Middle frontal gyrus (tissue), 1 donor: Measurements from ENCODE around the gene CALY.

ENCODE experiments used
- DNase-seq: peaks from one replicate; pipeline ENCODE4 v3.0.0-alpha.2; 2015; ENCODE audit warnings: low spot score; ENCODE audit errors: extremely low spot score

CALY gene

DNA sequence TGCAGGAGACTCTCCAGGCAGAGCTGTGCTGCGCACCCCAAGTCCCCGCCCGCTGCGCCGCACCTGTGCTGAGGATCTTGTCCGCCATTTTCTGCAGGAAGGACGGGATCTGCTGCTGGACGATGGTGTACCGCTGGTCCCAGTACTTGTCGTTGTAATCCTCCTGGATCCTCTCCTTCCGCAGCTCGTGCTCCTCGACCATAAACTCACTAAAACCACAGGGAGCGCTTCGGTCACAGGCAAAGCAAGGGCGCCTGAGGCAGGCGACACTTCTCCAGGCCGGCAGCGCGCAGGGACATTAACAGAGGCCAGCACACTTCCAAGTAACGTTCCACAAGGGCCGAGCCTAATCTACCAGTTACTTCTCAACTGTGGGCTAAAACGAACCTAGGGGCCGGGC lies 46.9 kb downstream of the CALY start:
- DNase-seq, result no peak

DNA sequence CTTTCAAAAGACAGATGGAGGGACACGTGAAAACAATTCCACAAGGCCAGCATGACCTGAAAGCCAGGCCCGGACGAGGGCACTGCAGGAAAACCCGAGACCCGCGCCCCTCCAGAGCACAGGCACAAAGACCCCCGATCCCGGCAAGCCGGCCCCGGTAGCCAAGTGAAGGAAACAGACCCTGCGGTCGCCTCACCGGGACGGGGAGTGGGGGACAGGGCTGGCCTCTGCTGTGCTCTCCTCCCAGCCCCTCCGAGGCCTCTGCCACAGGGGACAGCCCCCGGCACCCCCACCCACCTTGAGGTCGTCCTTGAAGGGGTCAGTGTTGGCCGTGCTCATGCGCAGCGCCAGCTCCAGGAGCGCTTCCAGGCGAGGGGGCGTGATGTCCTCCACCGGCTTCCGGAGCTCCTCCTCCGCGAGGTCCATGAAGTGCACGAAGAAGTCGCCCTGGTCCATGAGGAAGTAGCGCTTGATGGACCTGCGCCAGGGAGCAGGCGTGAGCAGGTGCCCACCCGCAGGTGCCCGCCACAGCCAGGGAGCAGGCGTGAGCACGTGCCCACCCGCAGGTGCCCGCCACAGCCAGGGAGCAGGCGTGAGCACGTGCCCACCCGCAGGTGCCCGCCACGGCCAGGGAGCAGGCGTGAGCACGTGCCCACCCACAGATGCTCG lies 48.7 kb downstream of the CALY start:
- no peak for DNase-seq

DNA sequence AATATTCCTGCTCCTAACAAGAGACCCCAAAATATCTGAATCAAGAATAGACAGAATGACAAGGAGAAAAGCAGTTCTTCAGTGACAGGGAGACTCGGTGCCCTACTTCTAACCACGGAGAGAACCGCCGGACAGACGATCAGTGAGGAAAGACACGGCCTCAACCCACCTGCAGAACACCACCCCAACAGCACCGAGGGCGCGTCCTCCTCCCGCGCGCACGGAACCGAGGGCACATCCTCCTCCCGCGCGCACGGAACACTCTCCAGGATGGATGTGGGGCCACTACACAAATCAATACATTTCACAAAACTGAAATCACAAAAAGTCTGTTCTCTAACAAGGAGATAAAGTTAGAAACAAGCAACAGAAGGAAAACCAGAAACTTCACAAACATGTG lies 50.3 kb downstream of the CALY start:
- DNase-seq, result no peak

DNA sequence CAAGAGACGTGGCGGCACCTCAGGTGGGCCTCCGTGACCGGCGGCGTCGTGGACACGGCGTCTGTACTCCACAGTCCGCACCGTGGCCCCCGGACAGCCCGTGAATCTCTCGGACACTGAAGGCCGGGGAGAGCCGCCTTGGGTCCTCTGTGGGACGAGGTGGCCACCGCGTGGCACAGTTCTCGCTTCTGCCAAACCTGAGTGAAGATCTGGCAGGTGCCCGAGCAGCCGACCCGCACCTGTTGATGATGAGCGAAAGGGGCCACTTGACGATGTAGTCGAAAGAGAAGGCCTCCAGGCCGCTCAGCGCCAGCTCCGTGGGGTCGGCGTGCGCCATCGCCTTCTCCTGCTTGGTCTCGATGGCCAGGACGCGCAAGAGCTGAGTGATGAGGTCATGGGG lies 51.5 kb downstream of the CALY start:
- DNase-seq, result no peak

DNA sequence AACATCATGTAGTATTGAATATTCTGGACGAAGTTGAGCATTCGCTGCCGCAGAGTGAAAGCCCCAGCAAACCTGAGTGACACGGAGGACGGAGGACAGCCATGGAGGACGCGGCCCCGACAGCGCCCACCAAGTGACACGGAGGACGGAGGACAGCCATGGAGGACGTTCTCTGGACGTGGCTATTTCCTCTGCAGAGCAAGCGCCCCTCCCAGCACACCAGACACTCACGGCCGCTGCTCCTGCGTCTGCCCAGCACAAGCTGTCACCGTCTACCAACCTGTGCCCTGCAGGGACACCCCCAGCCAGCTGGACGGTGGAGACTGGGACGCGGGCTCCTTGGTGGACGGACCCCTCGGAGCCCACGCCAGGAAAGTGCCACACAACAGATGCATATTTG lies 52.8 kb downstream of the CALY start:
- no peak for DNase-seq

DNA sequence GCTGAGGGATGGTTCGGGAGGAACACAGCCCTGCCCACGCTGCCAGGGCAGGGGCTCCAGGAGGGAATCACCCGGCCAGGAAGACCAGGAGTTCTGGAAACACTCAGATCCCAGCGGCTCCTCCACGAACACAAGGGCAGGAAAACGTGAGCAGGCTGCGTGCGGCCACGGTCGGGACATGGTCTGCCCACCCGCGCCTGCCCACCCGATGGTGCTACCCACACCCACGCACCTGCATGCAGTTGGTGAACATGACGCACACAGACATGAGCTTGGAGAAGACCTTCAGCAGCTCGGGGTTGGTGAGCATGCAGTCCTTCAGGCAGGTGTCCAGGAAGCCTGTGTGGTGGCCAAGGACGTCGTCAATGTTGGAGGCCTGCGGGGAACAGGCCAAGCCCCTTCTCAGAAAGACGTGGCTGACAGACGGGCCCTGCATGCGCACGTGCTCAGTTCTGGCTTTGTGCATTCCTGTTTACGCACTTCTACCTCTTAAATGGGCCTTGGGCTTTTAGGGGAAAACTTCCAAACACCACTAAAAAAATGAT lies 53.8 kb downstream of the CALY start:
- no peak for DNase-seq

DNA sequence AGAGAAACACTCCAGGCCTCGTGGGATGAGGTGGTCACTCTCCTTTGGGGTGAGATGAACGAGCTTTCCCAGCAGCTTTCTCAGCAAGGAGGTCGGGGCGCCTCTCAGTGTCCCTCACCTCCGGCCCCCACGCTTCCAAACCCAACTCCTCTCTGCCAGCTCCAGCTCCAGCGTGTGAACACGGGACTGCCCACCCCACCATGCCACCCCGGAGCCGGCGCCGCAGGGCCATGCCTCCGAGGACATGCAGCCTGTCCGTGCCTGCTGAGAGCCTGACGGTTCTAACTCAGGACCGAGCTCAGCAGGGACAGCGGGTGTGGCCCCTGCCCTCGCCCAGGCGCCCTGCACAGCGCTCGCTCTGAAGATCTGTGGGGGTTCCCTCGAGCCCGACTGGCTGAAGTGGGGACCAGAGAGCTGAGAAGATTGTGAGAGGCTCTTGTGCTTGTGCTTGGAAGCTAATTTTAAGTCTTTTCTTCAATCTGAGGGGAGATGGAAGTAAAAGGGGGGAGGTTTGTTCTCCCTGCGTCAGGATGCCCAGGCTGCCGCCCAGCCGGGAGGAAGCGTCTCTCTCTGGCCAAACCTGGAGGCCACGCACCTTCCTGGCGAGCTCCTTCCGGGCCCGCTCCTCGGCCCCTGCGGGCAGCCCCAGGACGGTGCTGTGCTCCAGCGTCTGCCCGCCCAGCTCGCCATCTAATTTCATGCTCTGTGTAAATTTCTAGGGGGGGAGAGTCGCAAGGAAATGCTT lies 54.9 kb downstream of the CALY start:
- no peak for DNase-seq

DNA sequence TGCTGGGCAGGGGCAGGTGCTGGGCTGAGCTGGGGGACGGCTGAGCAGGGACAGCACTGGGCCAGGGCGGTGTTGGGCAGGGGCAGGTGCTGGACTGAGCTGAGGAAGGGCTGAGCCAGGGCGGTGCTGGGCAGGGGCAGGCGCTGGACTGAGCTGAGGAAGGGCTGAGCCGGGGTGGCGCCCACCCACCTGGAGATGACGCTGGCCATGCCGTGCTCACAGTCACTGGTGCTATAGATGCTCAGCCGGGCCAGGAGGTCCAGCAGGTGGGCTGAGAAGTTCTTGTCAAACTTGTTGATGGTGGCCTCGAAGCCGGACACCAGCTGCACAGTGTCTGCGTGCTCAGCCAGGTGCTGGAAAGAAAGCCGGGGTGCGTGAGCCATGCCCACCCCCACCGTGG lies 55.6 kb downstream of the CALY start:
- no peak for DNase-seq

DNA sequence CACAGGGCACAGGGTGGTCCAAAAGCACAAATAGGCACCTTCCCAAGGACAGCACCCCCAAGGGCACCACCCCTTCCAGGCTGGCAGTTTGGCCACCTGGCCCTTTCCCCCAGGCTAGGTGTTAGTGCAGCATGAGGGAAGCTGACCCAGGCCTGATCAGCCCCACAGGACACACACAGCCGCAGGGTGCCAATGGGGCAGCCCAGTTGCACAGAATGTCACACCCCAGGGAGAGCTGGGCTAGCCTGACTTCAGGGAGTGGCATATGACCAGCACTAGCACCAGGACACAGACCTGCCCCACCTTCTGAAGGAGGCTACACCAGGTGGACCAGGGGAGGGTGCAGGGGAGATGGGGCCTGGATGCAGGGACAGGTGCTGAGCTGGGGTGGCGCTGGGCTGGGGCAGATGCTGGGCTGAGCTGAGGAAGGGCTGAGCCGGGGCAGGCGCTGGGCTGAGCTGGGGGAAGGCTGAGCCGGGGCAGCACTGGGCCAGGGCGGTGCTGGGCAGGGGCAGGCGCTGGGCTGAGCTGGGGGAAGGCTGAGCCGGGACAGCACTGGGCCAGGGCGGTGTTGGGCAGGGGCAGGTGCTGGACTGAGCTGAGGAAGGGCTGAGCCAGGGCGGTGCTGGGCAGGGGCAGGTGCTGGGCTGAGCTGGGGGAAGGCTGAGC lies 56.2 kb downstream of the CALY start:
- no peak for DNase-seq

DNA sequence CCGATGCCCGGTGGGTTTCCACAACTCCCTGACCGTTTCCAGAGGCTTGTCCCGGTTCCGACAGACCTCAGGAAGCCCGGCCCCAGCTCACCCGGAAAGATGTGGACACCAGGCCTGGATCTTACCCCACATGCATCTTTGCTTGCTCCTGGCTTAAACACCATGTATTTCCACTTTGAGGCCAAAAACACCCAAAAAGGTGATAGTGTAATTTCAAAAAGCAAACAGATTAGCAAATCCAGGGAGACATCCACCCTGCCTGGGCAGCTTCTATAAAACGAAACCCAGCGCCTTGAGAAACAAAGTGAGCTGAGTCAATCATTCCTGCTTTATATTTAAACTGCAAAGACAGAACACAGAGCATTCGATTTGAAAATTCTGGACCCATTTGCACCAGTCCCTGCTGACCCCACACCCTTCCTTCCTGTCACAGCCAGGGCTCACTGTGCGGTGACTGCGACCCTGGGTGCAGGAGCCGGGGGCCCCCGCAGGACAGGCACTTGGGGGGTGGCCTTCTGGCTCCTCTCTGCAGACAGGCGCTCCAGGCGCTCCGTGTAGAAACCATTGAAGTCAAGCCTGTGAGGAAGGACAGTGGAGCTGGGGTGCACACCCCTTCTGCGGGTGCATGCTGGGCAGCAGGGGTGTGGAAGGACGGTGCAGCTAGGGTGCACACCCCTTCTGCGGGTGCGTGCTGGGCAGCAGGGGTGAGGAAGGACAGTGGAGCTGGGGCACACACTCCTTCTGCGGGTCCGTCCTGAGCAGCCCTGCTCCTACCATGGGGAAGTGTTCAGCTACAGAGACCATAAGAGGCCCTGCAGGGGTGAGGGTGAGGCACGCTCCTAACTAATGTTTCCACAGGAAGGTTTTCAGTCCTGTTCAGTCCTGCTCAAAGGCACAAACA lies 57.1 kb downstream of the CALY start:
- DNase-seq, result no peak

DNA sequence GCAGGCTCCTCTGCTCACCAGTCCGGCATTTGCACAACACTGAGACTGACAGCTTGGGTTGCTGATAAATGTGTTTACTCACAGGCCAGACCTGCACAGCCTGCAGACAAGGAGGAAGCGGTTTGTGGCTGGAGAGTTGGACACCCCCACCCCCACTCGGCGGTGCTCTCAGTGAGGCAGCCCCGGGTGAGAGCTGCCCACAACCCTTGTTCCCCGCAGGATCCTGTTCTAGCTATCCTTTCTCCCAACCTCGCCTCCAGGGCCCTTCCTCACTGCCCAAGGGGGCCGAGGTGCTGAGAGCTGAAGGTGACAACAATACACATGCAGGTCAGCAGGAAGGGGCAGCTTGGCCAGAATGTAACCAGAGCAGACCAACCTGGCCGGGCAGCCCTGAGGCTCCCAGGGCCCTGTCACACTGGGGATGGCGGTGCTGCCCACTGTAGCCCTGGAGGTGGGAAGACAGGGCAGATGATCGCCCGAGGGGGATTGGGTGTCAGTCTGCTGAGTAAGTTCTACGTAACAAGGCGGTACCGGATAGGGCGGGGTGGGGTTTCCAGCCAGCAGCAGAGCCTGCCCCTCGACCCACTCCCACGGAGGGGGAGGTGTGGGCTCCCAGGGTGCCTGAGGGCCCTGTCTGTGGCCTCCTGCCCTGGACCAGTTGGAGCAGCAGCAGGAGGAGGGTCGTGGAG lies 58.0 kb downstream of the CALY start:
- no peak for DNase-seq

DNA sequence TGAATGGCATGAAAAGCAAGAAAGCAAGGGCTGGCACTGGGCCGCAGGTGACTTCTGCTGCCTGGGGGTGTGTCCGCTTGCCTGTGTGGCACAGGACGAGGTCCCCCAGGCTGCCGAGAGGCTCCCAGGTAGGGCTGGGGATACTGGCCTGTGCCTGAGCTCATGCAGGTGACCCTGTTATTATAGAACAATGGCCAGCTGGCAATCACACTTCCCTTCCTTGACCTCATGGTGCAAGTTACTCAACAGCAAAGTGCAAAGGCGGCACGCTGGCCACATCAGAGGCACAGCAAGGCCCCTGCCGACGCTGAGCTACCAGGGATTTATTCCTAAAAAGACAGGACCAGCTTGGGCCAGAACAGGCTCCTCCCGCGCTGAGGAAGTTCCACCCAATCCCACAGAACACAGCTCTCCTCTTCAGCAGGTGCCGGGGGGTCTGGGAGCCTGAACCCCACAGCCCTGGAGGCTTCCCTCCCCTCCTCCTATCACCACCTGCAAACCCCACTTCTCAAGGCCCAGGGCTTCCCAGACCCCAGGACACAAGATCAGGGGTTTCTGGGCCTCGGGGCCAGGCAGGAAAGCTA lies 58.6 kb downstream of the CALY start:
- DNase-seq, result no peak

DNA sequence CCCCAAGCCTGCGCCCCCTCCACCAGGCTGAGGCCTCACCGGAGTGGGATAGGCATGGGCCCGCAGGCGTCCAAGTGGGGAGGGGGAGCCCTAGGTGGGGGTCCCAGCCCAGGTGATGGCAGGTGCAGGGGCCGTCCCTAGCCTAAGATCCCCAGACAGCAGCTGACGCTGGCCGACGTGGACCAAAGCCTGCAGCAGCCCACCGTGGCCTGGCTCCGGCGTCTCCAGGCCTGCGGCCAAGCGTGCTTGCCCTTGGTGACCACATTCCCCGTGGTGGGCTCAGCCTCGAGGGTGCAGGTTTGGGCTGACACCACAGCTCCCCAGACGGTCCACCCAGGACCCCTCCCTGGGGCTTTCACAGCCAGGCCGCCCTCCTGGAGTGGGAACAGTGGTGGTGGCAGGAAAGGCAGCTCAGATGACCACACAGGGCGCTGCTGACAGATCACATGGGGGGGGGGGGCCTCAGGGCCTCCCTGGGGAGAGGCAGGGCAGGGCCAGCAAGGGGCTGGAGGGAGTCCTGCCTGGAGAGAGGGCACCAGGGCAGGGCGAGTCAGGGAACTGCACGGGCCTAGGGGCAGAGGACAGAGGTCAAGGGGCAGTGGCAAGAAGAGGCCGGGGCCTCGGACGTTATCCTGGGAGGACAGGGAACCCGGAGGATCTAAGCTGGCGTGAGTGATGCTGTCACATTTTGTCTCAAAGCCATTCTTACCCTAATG lies 59.3 kb downstream of the CALY start:
- no peak for DNase-seq

DNA sequence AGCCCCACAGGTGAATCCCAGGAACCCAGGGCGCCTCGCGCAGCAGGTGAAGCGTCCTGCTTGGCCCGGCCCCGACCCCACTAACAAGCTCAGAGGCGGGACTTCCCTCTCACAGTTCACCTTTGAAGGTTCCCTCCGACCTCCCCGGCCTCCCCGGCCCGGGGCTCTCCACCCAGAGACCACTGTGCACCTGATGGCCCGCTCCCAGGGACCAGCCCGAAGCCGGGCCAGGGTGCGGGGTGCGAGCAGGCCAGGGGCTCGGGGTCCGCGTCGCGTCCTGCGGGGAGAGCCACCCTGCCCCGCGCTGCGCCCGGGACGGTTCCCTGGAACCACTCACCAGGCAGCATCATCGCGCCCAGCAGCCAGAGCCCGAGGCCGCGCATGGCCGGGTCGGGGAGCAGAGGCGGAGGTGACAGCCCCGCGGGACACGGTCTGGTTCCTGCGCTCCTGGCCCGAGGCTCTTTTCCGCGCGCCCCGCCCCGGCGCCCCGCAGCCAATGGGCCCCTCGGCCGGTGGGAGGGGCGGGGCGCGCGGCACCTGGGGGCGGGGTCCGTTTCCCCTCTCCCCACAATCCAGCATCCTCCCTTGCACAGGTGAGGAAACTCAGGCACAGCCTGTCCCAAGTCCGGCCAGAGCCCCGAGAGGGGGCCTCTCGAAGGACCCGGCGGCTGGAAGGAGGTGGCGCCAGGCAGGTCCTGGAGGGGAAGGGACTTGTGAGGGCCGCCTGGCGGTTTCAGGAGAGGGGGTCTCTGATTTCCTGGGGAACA lies 60.1 kb downstream of the CALY start, which contains the start of gene ADAM8:
ADAM8 (minus strand) TSS at position 434 of the 767 bp plus-strand sequence; CDS start at position 383, 51 bp downstream.
- no peak for DNase-seq

DNA sequence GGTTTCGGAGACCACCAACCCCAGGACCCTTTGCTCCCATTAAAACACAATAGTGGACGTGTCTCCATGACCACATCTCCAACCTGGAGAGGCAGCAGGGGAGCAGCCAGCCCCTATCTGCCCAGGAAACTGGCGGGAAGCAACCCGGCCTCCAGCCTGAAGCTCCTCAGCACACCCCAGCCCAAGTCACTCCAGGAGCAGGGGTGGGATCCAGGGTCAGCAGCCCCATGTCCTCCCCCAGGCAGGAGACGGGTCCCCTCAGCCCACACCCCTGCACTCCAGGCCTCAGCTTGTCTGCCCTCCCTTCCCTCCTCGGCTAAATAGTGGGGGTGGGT lies 60.6 kb downstream of the CALY start:
- no peak for DNase-seq

DNA sequence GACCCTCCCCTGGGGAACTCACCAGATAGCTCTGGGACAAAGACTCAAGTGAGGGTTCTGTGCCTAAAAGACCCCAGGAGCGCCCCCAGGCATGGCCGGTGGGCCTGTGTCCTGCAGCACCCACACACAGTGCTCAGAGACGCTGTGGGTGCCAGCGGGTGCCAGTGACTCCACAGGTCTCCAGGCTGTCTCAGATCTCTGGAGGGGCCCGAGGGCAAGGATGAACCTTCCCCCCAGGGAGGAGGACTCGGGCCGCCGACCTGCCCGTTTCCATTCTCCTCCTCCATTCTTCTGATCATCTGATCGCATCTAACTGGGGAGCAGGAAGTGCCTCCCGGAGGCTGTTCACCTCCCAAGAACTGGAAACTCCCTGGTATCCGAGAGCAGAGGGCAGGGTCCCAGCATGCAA lies 61.0 kb downstream of the CALY start:
- no peak for DNase-seq

DNA sequence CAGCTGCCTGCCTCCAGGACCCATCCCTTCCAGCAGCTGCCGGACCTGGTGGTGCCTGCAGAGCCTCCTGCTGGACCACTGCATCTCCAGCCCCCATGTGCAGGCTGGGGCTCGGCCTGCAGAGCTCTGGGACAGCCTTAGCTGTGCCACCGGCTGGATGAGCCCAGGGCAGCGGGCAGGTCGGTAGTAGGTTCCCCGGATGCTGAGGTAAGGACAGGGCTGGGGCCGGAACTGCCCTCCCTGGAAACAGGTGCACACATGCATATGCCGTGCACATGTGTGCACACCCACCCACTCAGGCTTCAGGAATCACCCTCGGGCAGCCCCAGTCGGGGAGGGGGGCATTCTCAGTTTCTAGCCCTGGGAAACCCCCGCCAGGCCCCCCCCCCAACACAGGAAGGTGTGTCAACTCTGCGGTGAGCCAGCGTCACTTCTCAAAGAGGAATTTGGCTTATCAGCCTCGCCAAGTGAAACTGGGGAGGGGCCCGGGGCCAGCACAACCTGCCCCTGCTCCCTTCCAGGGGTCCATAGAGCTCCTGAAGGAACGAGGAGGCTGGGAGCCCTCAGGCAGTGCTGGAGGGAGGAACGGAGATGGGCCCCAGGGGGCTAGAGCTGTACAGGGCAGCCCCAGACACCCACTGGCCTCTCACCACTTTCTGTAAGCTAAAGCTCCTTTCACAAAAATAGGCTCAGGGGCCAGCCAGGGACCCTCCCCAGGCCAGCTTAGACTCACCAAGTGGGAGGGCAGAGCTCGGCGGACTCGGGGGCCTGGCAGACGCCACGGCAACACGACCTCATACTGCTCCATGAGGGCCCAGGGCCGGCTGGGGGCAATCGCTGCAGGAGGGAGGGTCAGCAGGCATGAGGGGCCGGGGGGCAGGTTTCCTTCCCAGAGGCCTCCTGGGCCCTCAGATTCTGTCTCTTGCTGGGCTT lies 61.7 kb downstream of the CALY start:
- no peak for DNase-seq
